Activated naive CD4-positive, alpha-beta T cell treated with anti-CD3 and anti-CD28 coated beads, Interleukin-2, amount 50 U/mL, for 24 hours (primary cell): ENCODE results near the gene DIP2B.
"Not testable (repeated sequence)": the region's sequence is repeated elsewhere in the genome, so short reads cannot be mapped to it uniquely, and the experiment has no call there.

Experiments used
- H3K27ac Mint-ChIP-seq: one replicate; pipeline ENCODE4 v1.8.0; 2021; ENCODE audit warnings: mild to moderate bottlenecking, mixed read lengths
- H3K27me3 Mint-ChIP-seq: one replicate; pipeline ENCODE4 v1.8.0; 2021; ENCODE audit warnings: mixed read lengths
- H3K36me3 Mint-ChIP-seq: one replicate; pipeline ENCODE4 v1.8.0; 2021; ENCODE audit warnings: mixed read lengths
- H3K4me1 Mint-ChIP-seq: one replicate; pipeline ENCODE4 v1.8.0; 2021; ENCODE audit warnings: mixed read lengths
- H3K4me3 Mint-ChIP-seq: one replicate; pipeline ENCODE4 v1.8.0; 2021; ENCODE audit warnings: mild to moderate bottlenecking, mixed read lengths
- H3K9me3 Mint-ChIP-seq: one replicate; pipeline ENCODE4 v1.8.0; 2021; ENCODE audit warnings: mixed read lengths

DIP2B gene

GRCh38 chr12:50533203-50533584, 28.4 kb downstream of the DIP2B start:
- Mint-ChIP-seq H3K9me3 (no peaks in the 10 kb centered on the region), H3K4me1 (peaks cover 44% of the 10 kb centered on the region), H3K4me3 (no peak overlapping the region), H3K36me3 (peaks cover 11% of the 10 kb centered on the region), H3K27ac (no peak overlapping the region), H3K27me3 (no peaks in the 10 kb centered on the region)

GRCh38 chr12:50533971-50534370, 29.2 kb downstream of the DIP2B start:
- Mint-ChIP-seq H3K27ac (peak overlapping the region; percentile 85), H3K27me3 (no peaks in the 10 kb centered on the region), H3K9me3 (no peaks in the 10 kb centered on the region), H3K4me3 (no peak overlapping the region), H3K36me3 (peaks cover 9% of the 10 kb centered on the region), H3K4me1 (peaks cover 40% of the 10 kb centered on the region)

GRCh38 chr12:50536831-50537537, 32.2 kb downstream of the DIP2B start:
- no peaks in the 10 kb centered on the region for H3K27me3 Mint-ChIP-seq
- peaks cover 44% of the 10 kb centered on the region for H3K4me1 Mint-ChIP-seq
- peak overlapping the region; percentile 98 for H3K27ac Mint-ChIP-seq
- peaks cover 7% of the 10 kb centered on the region for H3K36me3 Mint-ChIP-seq
- H3K4me3 Mint-ChIP-seq, result peak overlapping the region; percentile 78
- H3K9me3 Mint-ChIP-seq, result no peaks in the 10 kb centered on the region

GRCh38 chr12:50537538-50537919, 32.7 kb downstream of the DIP2B start:
- Mint-ChIP-seq H3K27me3 (no peaks in the 10 kb centered on the region), H3K4me1 (peaks cover 48% of the 10 kb centered on the region), H3K9me3 (no peaks in the 10 kb centered on the region), H3K27ac (peak overlapping the region; percentile 98), H3K4me3 (peak overlapping the region; percentile 78), H3K36me3 (peaks cover 7% of the 10 kb centered on the region)

- peak overlapping the region; percentile 78 for H3K4me3 Mint-ChIP-seq
- H3K9me3 Mint-ChIP-seq, result no peaks in the 10 kb centered on the region
- H3K4me1 Mint-ChIP-seq, result peaks cover 54% of the 10 kb centered on the region
- H3K36me3 Mint-ChIP-seq, result peaks cover 7% of the 10 kb centered on the region
- H3K27me3 Mint-ChIP-seq, result no peaks in the 10 kb centered on the region
- H3K27ac Mint-ChIP-seq, result peak overlapping the region; percentile 98
Measured at GRCh38 chr12:50538182-50538581, 33.4 kb downstream of the DIP2B start.

GRCh38 chr12:50541139-50541538, 36.4 kb downstream of the DIP2B start:
- H3K4me1 Mint-ChIP-seq, result peaks cover 50% of the 10 kb centered on the region
- H3K9me3 Mint-ChIP-seq, result no peaks in the 10 kb centered on the region
- H3K36me3 Mint-ChIP-seq, result peaks cover 10% of the 10 kb centered on the region
- H3K4me3 Mint-ChIP-seq, result no peak overlapping the region
- H3K27ac Mint-ChIP-seq, result peak overlapping the region; percentile 86
- H3K27me3 Mint-ChIP-seq, result no peaks in the 10 kb centered on the region

GRCh38 chr12:50542448-50542847, 37.7 kb downstream of the DIP2B start:
- Mint-ChIP-seq H3K9me3 (no peaks in the 10 kb centered on the region), H3K27me3 (no peaks in the 10 kb centered on the region), H3K4me1 (peaks cover 54% of the 10 kb centered on the region), H3K27ac (peak overlapping the region; percentile 97), H3K36me3 (peaks cover 7% of the 10 kb centered on the region), H3K4me3 (peak overlapping the region; percentile 68)

GRCh38 chr12:50543188-50543587, 38.4 kb downstream of the DIP2B start:
- H3K27me3 Mint-ChIP-seq, H3K36me3 Mint-ChIP-seq, H3K9me3 Mint-ChIP-seq: not testable (repeated sequence)
- peak overlapping the region; percentile 68 for H3K4me3 Mint-ChIP-seq
- peak overlapping the region; percentile 97 for H3K27ac Mint-ChIP-seq
- peaks cover 48% of the 10 kb centered on the region for H3K4me1 Mint-ChIP-seq

GRCh38 chr12:50545213-50545612, 40.4 kb downstream of the DIP2B start:
- H3K4me3 Mint-ChIP-seq, result no peak overlapping the region
- no peaks in the 10 kb centered on the region for H3K9me3 Mint-ChIP-seq
- peaks cover 3% of the 10 kb centered on the region for H3K36me3 Mint-ChIP-seq
- peaks cover 41% of the 10 kb centered on the region for H3K4me1 Mint-ChIP-seq
- no peaks in the 10 kb centered on the region for H3K27me3 Mint-ChIP-seq
- no peak overlapping the region for H3K27ac Mint-ChIP-seq

GRCh38 chr12:50545786-50546185, 41.0 kb downstream of the DIP2B start:
- H3K27me3 Mint-ChIP-seq, result no peaks in the 10 kb centered on the region
- peaks cover 3% of the 10 kb centered on the region for H3K36me3 Mint-ChIP-seq
- H3K4me1 Mint-ChIP-seq, result peaks cover 43% of the 10 kb centered on the region
- no peaks in the 10 kb centered on the region for H3K9me3 Mint-ChIP-seq
- peak overlapping the region; percentile 51 for H3K27ac Mint-ChIP-seq
- peak overlapping the region; percentile 11 for H3K4me3 Mint-ChIP-seq

- Mint-ChIP-seq H3K27me3 (no peaks in the 10 kb centered on the region), H3K4me3 (no peak overlapping the region), H3K36me3 (peaks cover 6% of the 10 kb centered on the region), H3K27ac (peak overlapping the region; percentile 79), H3K4me1 (peaks cover 43% of the 10 kb centered on the region), H3K9me3 (no peaks in the 10 kb centered on the region)
Measured at GRCh38 chr12:50546441-50547318, 41.9 kb downstream of the DIP2B start.

GRCh38 chr12:50547742-50548141, 43.0 kb downstream of the DIP2B start:
- Mint-ChIP-seq H3K9me3 (no peaks in the 10 kb centered on the region), H3K36me3 (peaks cover 8% of the 10 kb centered on the region), H3K27me3 (no peaks in the 10 kb centered on the region), H3K4me1 (peaks cover 42% of the 10 kb centered on the region), H3K4me3 (no peak overlapping the region), H3K27ac (no peak overlapping the region)

- no peak overlapping the region for H3K4me3 Mint-ChIP-seq
- peak overlapping the region; percentile 59 for H3K27ac Mint-ChIP-seq
- H3K4me1 Mint-ChIP-seq, result peaks cover 51% of the 10 kb centered on the region
- H3K27me3 Mint-ChIP-seq, result no peaks in the 10 kb centered on the region
- peaks cover 13% of the 10 kb centered on the region for H3K36me3 Mint-ChIP-seq
- no peaks in the 10 kb centered on the region for H3K9me3 Mint-ChIP-seq
Measured at GRCh38 chr12:50549885-50550284, 45.1 kb downstream of the DIP2B start.

GRCh38 chr12:50550530-50551223, 45.9 kb downstream of the DIP2B start:
- Mint-ChIP-seq H3K27me3 (no peaks in the 10 kb centered on the region), H3K36me3 (peaks cover 16% of the 10 kb centered on the region), H3K4me1 (peaks cover 56% of the 10 kb centered on the region), H3K4me3 (no peak overlapping the region), H3K9me3 (no peaks in the 10 kb centered on the region), H3K27ac (peak overlapping the region; percentile 59)

- Mint-ChIP-seq H3K27me3 (no peaks in the 10 kb centered on the region), H3K4me3 (no peak overlapping the region), H3K4me1 (peaks cover 52% of the 10 kb centered on the region), H3K27ac (peak overlapping the region; percentile 73), H3K36me3 (peaks cover 13% of the 10 kb centered on the region), H3K9me3 (no peaks in the 10 kb centered on the region)
Measured at GRCh38 chr12:50551866-50552265, 47.1 kb downstream of the DIP2B start.

GRCh38 chr12:50554651-50555050, 49.9 kb downstream of the DIP2B start:
- H3K4me1 Mint-ChIP-seq, result peaks cover 67% of the 10 kb centered on the region
- H3K9me3 Mint-ChIP-seq, result no peaks in the 10 kb centered on the region
- no peaks in the 10 kb centered on the region for H3K27me3 Mint-ChIP-seq
- H3K36me3 Mint-ChIP-seq, result peaks cover 22% of the 10 kb centered on the region
- peak overlapping the region; percentile 99 for H3K27ac Mint-ChIP-seq
- peak overlapping the region; percentile 76 for H3K4me3 Mint-ChIP-seq
